AG08395 (cell line): ENCODE measurements around the gene HDAC9.

Source experiments
- DNase-seq: peaks from one replicate; pipeline ENCODE4 v3.0.0; 2012; ENCODE audit warnings: mixed read lengths, low spot score

Gene HDAC9

GRCh38 chr7:18788026-18788425 lies 292.5 kb downstream of the HDAC9 start:
- DNase-seq, result no peak

- DNase-seq, result no peak
Observed at GRCh38 chr7:18792871-18793595, 297.5 kb downstream of the HDAC9 start.

- DNase-seq, result no peak
Observed at GRCh38 chr7:18796216-18796615, 300.7 kb downstream of the HDAC9 start.

- DNase-seq, result no peak
Observed at GRCh38 chr7:18798088-18798906, 302.7 kb downstream of the HDAC9 start.

GRCh38 chr7:18799899-18800298 lies 304.4 kb downstream of the HDAC9 start:
- no peak for DNase-seq

GRCh38 chr7:18803923-18804322 lies 308.4 kb downstream of the HDAC9 start:
- no peak for DNase-seq

- DNase-seq, result no peak
Observed at GRCh38 chr7:18806177-18806576, 310.6 kb downstream of the HDAC9 start.

- DNase-seq, result no peak
Observed at GRCh38 chr7:18808026-18808425, 312.5 kb downstream of the HDAC9 start.

GRCh38 chr7:18815261-18815960 lies 319.9 kb downstream of the HDAC9 start:
- DNase-seq, result no peak

GRCh38 chr7:18820981-18821380 lies 325.4 kb downstream of the HDAC9 start:
- no peak for DNase-seq

GRCh38 chr7:18821554-18821953 lies 326.0 kb downstream of the HDAC9 start:
- no peak for DNase-seq

- DNase-seq, result no peak
Observed at GRCh38 chr7:18824157-18824556, 328.6 kb downstream of the HDAC9 start.

GRCh38 chr7:18828260-18828993 lies 332.9 kb downstream of the HDAC9 start:
- peak; percentile 8 for DNase-seq

- DNase-seq, result no peak
Observed at GRCh38 chr7:18828994-18829857, 333.7 kb downstream of the HDAC9 start.

GRCh38 chr7:18829858-18830285 lies 334.3 kb downstream of the HDAC9 start:
- peak; percentile 77 for DNase-seq

GRCh38 chr7:18831419-18831818 lies 335.9 kb downstream of the HDAC9 start:
- DNase-seq, result no peak

- no peak for DNase-seq
Observed at GRCh38 chr7:18831943-18832342, 336.4 kb downstream of the HDAC9 start.

GRCh38 chr7:18834577-18834976 lies 339.0 kb downstream of the HDAC9 start:
- DNase-seq, result no peak

- no peak for DNase-seq
Observed at GRCh38 chr7:18835001-18835690, 339.6 kb downstream of the HDAC9 start.

GRCh38 chr7:18843979-18844378 lies 348.4 kb downstream of the HDAC9 start:
- no peak for DNase-seq
